CD14-positive monocyte (primary cell): Measurements from ENCODE around the gene UBXN1. TPM values are rescaled to one million over a fixed set of nuclear protein-coding genes. Genes with fewer than 3 reads are reported as not detected.

Experiments used
- DNase-seq, 3 donors: peaks; one replicate each; pipeline ENCODE4 v3.0.0-alpha.2; 2011 to 2022
- H2AFZ ChIP-seq: 2 replicates; pipeline ENCODE4 v1.6.0; 2012; ENCODE audit warnings: mild to moderate bottlenecking, low read depth, low read length, inconsistent platforms; ENCODE audit not compliant: insufficient read depth, poor library complexity, severe bottlenecking
- H3K27ac ChIP-seq, 2 donors: 1 replicate in 1 of 2; 2 replicates in 1 of 2; pipeline ENCODE4 v1.5.1; 2012 to 2013; ENCODE audit warnings: low read length in 2 of 2, control low read depth in 1 of 2, inconsistent platforms in 1 of 2, low read depth in 1 of 2, mild to moderate bottlenecking in 1 of 2
- H3K27me3 ChIP-seq, 2 donors: one replicate each; pipeline versions ENCODE4 v1.6.0 to v1.6.1; 2011 to 2013; ENCODE audit warnings: low read length in 2 of 2; ENCODE audit not compliant: control insufficient read depth in 2 of 2, insufficient read depth in 2 of 2
- H3K36me3 ChIP-seq, 2 donors: replicated peaks in 1 of 2; 1 replicate in 1 of 2; 2 replicates in 1 of 2; pipeline versions ENCODE4 v1.5.1 to v1.6.1; 2012 to 2013; ENCODE audit warnings: low read length in 2 of 2, control low read depth in 1 of 2, inconsistent platforms in 1 of 2, mild to moderate bottlenecking in 1 of 2; ENCODE audit not compliant: insufficient read depth in 2 of 2, control insufficient read depth in 1 of 2
- H3K4me1 ChIP-seq, 2 donors: 1 replicate in 1 of 2; 2 replicates in 1 of 2; pipeline versions ENCODE4 v1.5.1 to v1.6.1; 2012 to 2013; ENCODE audit warnings: low read length in 2 of 2, control low read depth in 1 of 2, inconsistent platforms in 1 of 2, mild to moderate bottlenecking in 1 of 2, moderate library complexity in 1 of 2; ENCODE audit not compliant: insufficient read depth in 2 of 2, control insufficient read depth in 1 of 2
- H3K4me2 ChIP-seq: replicated peaks from 2 replicates; pipeline ENCODE3; 2012; ENCODE audit warnings: low read length, moderate library complexity, mild to moderate bottlenecking; ENCODE audit not compliant: poor library complexity, severe bottlenecking; ENCODE audit errors: extremely low read depth
- H3K4me3 ChIP-seq, 3 experiments: fragments of 200-600 bp in 1 of 3; sonication (generic) in 1 of 3; replicated peaks in 1 of 3; 1 replicate in 2 of 3; 2 replicates in 1 of 3; pipeline ENCODE4 v1.5.1; 2011 to 2013; ENCODE audit warnings: low read length in 3 of 3, mild to moderate bottlenecking in 3 of 3, control low read depth in 2 of 3, low read depth in 2 of 3, inconsistent platforms in 1 of 3, moderate library complexity in 1 of 3
- H3K79me2 ChIP-seq: 2 replicates; pipeline ENCODE4 v1.6.0; 2012; ENCODE audit warnings: mild to moderate bottlenecking, control low read depth, inconsistent platforms, low read length, moderate library complexity; ENCODE audit not compliant: insufficient read depth
- H3K9ac ChIP-seq: 2 replicates; pipeline ENCODE4 v1.6.0; 2017; ENCODE audit warnings: low read length, mild to moderate bottlenecking; ENCODE audit not compliant: insufficient read depth, poor library complexity, severe bottlenecking
- H3K9me3 ChIP-seq, 2 donors: replicated peaks in 1 of 2; 1 replicate in 1 of 2; 2 replicates in 1 of 2; pipeline versions ENCODE4 v1.5.1 to v1.6.1; 2012 to 2013; ENCODE audit warnings: low read length in 2 of 2, control low read depth in 1 of 2; ENCODE audit not compliant: control insufficient read depth in 1 of 2, insufficient read depth in 1 of 2
- H4K20me1 ChIP-seq: 2 replicates; pipeline ENCODE4 v1.6.0; 2012; ENCODE audit warnings: mild to moderate bottlenecking, low read length, control low read depth, moderate library complexity; ENCODE audit not compliant: insufficient read depth
- H3K27ac Mint-ChIP-seq, 7 donors: one replicate each; pipeline ENCODE4 v1.8.0; 2020; ENCODE audit warnings: mild to moderate bottlenecking in 7 of 7, mixed read lengths in 7 of 7, moderate library complexity in 6 of 7, inconsistent platforms in 2 of 7
- H3K27me3 Mint-ChIP-seq, 3 donors: one replicate each; pipeline ENCODE4 v1.8.0; 2021 to 2022; ENCODE audit warnings: low read depth in 3 of 3, mild to moderate bottlenecking in 3 of 3, mixed read lengths in 3 of 3, moderate library complexity in 3 of 3, inconsistent platforms in 1 of 3
- H3K36me3 Mint-ChIP-seq, 2 donors: one replicate each; pipeline ENCODE4 v1.8.0; 2020; ENCODE audit warnings: mixed read lengths in 2 of 2, inconsistent platforms in 1 of 2, mild to moderate bottlenecking in 1 of 2
- H3K4me1 Mint-ChIP-seq: one replicate; pipeline ENCODE4 v1.8.0; 2020; ENCODE audit warnings: mild to moderate bottlenecking, mixed read lengths
- H3K4me3 Mint-ChIP-seq, 2 donors: one replicate each; pipeline ENCODE4 v1.8.0; 2020; ENCODE audit warnings: mild to moderate bottlenecking in 2 of 2, mixed read lengths in 2 of 2, moderate library complexity in 1 of 2
- H3K9me3 Mint-ChIP-seq, 7 donors: one replicate each; pipeline ENCODE4 v1.8.0; 2020 to 2022; ENCODE audit warnings: mixed read lengths in 7 of 7, mild to moderate bottlenecking in 6 of 7, moderate library complexity in 6 of 7, inconsistent platforms in 2 of 7
- CTCF ChIP-seq: fragments of 200-600 bp; IDR thresholded peaks from one replicate; pipeline ENCODE4 v1.8.0; 2022; ENCODE audit warnings: antibody characterized with exemption, mild to moderate bottlenecking
- WGBS: methylation state at CpG from one replicate; pipeline ENCODE4 v1.1.5; 2013; ENCODE audit warnings: missing lambda C conversion rate; ENCODE audit not compliant: insufficient coverage; 5-methylcytosine and 5-hydroxymethylcytosine counted together
- intact Hi-C, 2 donors: fragments of 100-400 bp; cut with micrococcal nuclease; formaldehyde crosslinking; loops; one replicate each; pipeline versions ENCODE4 v1.15.0 to v1.15.1; 2023
- polyA plus RNA-seq, 3 donors: library from polyadenylated mRNA; depleted of rRNA in 1 of 3; unstranded in 2 of 3; stranded (reverse) in 1 of 3; fragments of 300-500 nt in 2 of 3; fragments of >200 nt in 1 of 3; fragmentation: Illumina TruSeq in 2 of 3; gene quantifications; 1 replicate in 2 of 3; 2 replicates in 1 of 3; pipeline ENCODE4 v1.2.3, GENCODE V29; 2012 to 2021

UBXN1 gene
- polyA plus RNA-seq, 3 donors = 93.9 to 147 (median 106) TPM

DNA sequence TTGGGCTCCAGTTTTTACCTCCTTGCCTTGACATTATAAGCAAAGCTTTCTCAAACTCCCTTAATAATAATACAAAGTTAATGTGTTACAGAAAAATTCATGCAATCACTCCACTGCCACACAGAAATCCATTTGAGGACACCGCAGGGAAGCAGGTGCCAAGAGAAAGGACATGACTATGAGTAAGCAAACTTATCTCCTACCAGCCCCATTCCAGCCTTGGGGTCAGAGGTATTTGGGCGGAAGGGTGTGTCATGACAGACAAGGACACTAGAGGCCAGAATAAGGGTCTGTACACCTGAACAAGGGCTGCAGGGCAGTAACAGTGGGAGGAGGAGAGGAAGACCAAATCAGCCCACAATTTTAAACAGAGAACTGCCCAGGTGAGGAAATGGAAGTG, 34.5 kb upstream of the UBXN1 start:
- Histone ChIP-seq H4K20me1 (peaks cover 35% of the 10 kb centered on the region), H3K4me1 (peaks cover 16 to 20% of the 10 kb centered on the region in 2 donors), H2AFZ (no peak overlapping the region), H3K27me3 (no peaks in the 10 kb centered on the region), H3K4me2 (no peak overlapping the region), H3K4me3 (no peak overlapping the region), H3K9ac (no peak overlapping the region), H3K79me2 (peaks cover 42% of the 10 kb centered on the region), H3K9me3 (no peaks in the 10 kb centered on the region), H3K27ac (peak overlapping the region in 1 of 2 donors; percentile 12), H3K36me3 (peaks cover 67 to 78% of the 10 kb centered on the region in 2 donors)
- Mint-ChIP-seq H3K4me3 (no peak overlapping the region), H3K27me3 (no peaks in the 10 kb centered on the region), H3K27ac (peak overlapping the region in 6 of 7 donors; percentile 3 to 72 (median 50)), H3K4me1 (peaks cover 17% of the 10 kb centered on the region), H3K36me3 (peaks cover 64 to 73% of the 10 kb centered on the region in 2 donors), H3K9me3 (no peaks in the 10 kb centered on the region)
- WGBS = no CpG with 5 or more reads among the region's 2 CpGs
- no peak for DNase-seq
- no peak for TF ChIP-seq CTCF
- intact Hi-C loops = no loop called here

GRCh38 chr11:62712861-62713260, 34.0 kb upstream of the UBXN1 start:
- Mint-ChIP-seq H3K9me3 (no peaks in the 10 kb centered on the region), H3K27me3 (no peaks in the 10 kb centered on the region), H3K36me3 (peaks cover 59 to 69% of the 10 kb centered on the region in 2 donors), H3K4me3 (no peak overlapping the region), H3K27ac (peak overlapping the region in 4 of 7 donors; percentile 22 to 46 (median 36)), H3K4me1 (peaks cover 20% of the 10 kb centered on the region)
- H3K9me3 ChIP-seq = no peaks in the 10 kb centered on the region
- peak overlapping the region in 1 of 2 donors; percentile 18 for H3K27ac ChIP-seq
- H3K27me3 ChIP-seq = no peaks in the 10 kb centered on the region
- TF ChIP-seq CTCF = no peak
- peaks cover 18 to 24% of the 10 kb centered on the region in 2 donors for H3K4me1 ChIP-seq
- peaks cover 62 to 73% of the 10 kb centered on the region in 2 donors for H3K36me3 ChIP-seq
- no peak overlapping the region for H3K9ac ChIP-seq
- H4K20me1 ChIP-seq = peaks cover 31% of the 10 kb centered on the region
- intact Hi-C loops = no loop called here
- no peak overlapping the region for H3K4me3 ChIP-seq
- peaks cover 38% of the 10 kb centered on the region for H3K79me2 ChIP-seq
- 92% methylated on average over 2 of the region's 3 CpGs for WGBS
- no peak overlapping the region for H2AFZ ChIP-seq
- no peak for DNase-seq
- H3K4me2 ChIP-seq = no peak overlapping the region
